HepG2 (cell line): ENCODE data around the gene DEFB129. TPM values are rescaled to one million over a fixed set of nuclear protein-coding genes. Genes with fewer than 3 reads are reported as not detected.

Experiments used
- AGO1 ChIP-seq: fragments of 200-400 bp; formaldehyde crosslinking; IDR thresholded peaks from 2 replicates; pipeline ENCODE4 v1.6.1; 2017; ENCODE audit warnings: mild to moderate bottlenecking, low read depth, low read length, moderate library complexity; ENCODE audit not compliant: poor library complexity, severe bottlenecking
- ATRX ChIP-seq: sonication (generic); formaldehyde crosslinking; IDR thresholded peaks from 2 replicates; pipeline ENCODE4 v1.4.0; 2020; ENCODE audit warnings: missing genetic modification reagents, borderline replicate concordance
- RFX1 ChIP-seq: fragments of 450-650 bp; IDR thresholded peaks from 2 replicates; pipeline ENCODE4 v1.6.1; 2017
- RFX3 ChIP-seq: IDR thresholded peaks from 2 replicates; pipeline ENCODE4 v1.6.1; 2016; ENCODE audit warnings: missing biosample characterization, missing genetic modification reagents
- SALL1 ChIP-seq: sonication (generic); formaldehyde crosslinking; IDR thresholded peaks from 2 replicates; pipeline ENCODE4 v1.8.0; 2022; ENCODE audit warnings: mild to moderate bottlenecking, missing genetic modification reagents
- TOE1 ChIP-seq: sonication (generic); formaldehyde crosslinking; IDR thresholded peaks from 2 replicates; pipeline ENCODE4 v1.4.0; 2020; ENCODE audit warnings: mild to moderate bottlenecking, missing genetic modification reagents
- ZC3H13 ChIP-seq: sonication (generic); formaldehyde crosslinking; IDR thresholded peaks from 2 replicates; pipeline ENCODE4 v1.8.1; 2023; ENCODE audit warnings: mild to moderate bottlenecking, missing genetic modification reagents, moderate library complexity
- ZNF446 ChIP-seq: sonication (generic); formaldehyde crosslinking; IDR thresholded peaks from 2 replicates; pipeline ENCODE4 v1.5.0; 2020; ENCODE audit warnings: mild to moderate bottlenecking, missing genetic modification reagents
- ZNF605 ChIP-seq: sonication (generic); formaldehyde crosslinking; IDR thresholded peaks from 2 replicates; pipeline ENCODE4 v1.8.0; 2022; ENCODE audit warnings: mild to moderate bottlenecking, missing genetic modification reagents
- ZNF839 ChIP-seq: sonication (generic); formaldehyde crosslinking; IDR thresholded peaks from 2 replicates; pipeline ENCODE4 v1.4.0; 2020; ENCODE audit warnings: missing genetic modification reagents, mild to moderate bottlenecking, borderline replicate concordance
- ZNF878 ChIP-seq: sonication (generic); formaldehyde crosslinking; IDR thresholded peaks from 2 replicates; pipeline ENCODE4 v1.8.1; 2023; ENCODE audit warnings: mild to moderate bottlenecking, missing genetic modification reagents, moderate library complexity
- polyA plus RNA-seq, 8 experiments: library from polyadenylated mRNA; depleted of rRNA in 3 of 8; stranded (reverse) in 7 of 8; unstranded in 1 of 8; fragments of >200 nt; fragmentation: Illumina TruSeq in 4 of 8; extraction: Trizol in 4 of 8; gene quantifications; 2 replicates each; pipeline versions ENCODE4 v1.2.1 to v1.2.3, GENCODE V29; 2011 to 2016; ENCODE audit warnings: low read depth in 4 of 8, missing spikeins in 1 of 8, mixed read lengths in 1 of 8; ENCODE audit not compliant: insufficient read depth in 1 of 8
- total RNA-seq, 5 experiments: library from RNA; depleted of rRNA; stranded (reverse); fragments of >200 nt; fragmentation: Illumina TruSeq; extraction: Trizol; gene quantifications; 2 replicates each; pipeline ENCODE4 v1.2.3, GENCODE V29; 2016; ENCODE audit warnings: low read depth in 1 of 5
- TF ChIP-seq, protein P1 (sequence below): sonication (generic); formaldehyde crosslinking; IDR thresholded peaks from 2 replicates; pipeline ENCODE4 v1.9.0; 2022; ENCODE audit warnings: low read depth, missing genetic modification reagents
- TF ChIP-seq, protein P2 (sequence below): IDR thresholded peaks from 2 replicates; pipeline ENCODE4 v1.6.1; 2016; ENCODE audit warnings: low read depth
- TF ChIP-seq, protein P3 (sequence below): sonication (generic); formaldehyde crosslinking; IDR thresholded peaks from 2 replicates; pipeline ENCODE4 v1.5.0; 2020; ENCODE audit warnings: missing genetic modification reagents
- TF ChIP-seq, protein P4 (sequence below): sonication (generic); formaldehyde crosslinking; IDR thresholded peaks from 2 replicates; pipeline ENCODE4 v1.4.0; 2020; ENCODE audit warnings: missing genetic modification reagents
- TF ChIP-seq, protein P5 (sequence below): sonication (generic); formaldehyde crosslinking; IDR thresholded peaks from 2 replicates; pipeline ENCODE4 v1.8.0; 2022; ENCODE audit warnings: mild to moderate bottlenecking, missing genetic modification reagents, moderate library complexity
- TF ChIP-seq, protein P6 (sequence below): sonication (generic); formaldehyde crosslinking; IDR thresholded peaks from 2 replicates; pipeline ENCODE4 v1.8.1; 2023; ENCODE audit warnings: missing genetic modification reagents, mild to moderate bottlenecking, borderline replicate concordance

The DEFB129 gene
- total and polyA plus RNA-seq, 2 of the 13 experiments (the other 11 are each of a cell fraction or from before 2014, with no cell fraction given): not detected

DNA sequence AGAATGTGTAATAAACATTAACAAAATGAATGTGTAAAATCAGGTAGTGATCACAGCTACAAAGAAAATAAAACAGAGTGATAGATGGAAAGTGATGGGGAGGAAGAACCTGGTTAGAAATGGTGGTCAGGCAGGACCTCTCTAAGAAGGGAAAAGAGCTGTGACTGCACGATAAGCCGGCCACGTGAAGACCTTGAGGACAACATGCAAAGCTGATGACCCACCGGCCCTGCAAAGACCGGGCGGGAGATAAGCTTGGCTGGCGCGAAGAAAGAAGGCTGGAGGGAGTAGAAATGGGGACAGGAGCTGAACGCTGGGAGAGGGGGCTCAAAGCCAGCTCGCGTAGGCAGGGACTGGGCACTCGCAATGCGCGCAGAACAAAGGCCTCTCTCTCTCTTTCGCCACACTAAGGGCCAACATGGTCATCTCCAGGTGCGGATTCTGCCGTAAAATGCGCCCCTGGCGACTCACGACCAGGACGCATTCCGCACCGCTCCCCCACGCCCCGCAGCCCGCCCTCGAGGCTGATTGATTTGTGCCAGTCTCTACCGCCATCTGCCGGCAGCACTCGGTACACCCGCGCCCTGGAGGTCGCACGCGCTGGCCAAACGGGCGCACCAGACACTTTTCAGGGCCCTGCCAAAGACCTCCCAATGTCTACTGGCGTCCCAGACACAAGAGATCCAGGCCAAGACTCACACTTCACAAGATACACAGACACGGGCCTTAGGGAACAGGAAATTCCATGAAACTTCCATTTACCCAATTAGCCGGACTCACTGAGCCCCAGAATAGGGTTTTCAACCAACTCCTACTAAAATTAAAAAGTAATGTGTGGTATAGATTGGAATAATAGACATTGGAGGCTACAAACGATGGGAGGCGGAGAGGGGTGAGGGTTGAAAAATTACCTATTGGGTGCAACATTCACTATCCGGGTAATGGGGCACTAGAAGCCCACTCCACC, 39.8 kb downstream of the DEFB129 start (continued):
- TF ChIP-seq, protein P1, sequence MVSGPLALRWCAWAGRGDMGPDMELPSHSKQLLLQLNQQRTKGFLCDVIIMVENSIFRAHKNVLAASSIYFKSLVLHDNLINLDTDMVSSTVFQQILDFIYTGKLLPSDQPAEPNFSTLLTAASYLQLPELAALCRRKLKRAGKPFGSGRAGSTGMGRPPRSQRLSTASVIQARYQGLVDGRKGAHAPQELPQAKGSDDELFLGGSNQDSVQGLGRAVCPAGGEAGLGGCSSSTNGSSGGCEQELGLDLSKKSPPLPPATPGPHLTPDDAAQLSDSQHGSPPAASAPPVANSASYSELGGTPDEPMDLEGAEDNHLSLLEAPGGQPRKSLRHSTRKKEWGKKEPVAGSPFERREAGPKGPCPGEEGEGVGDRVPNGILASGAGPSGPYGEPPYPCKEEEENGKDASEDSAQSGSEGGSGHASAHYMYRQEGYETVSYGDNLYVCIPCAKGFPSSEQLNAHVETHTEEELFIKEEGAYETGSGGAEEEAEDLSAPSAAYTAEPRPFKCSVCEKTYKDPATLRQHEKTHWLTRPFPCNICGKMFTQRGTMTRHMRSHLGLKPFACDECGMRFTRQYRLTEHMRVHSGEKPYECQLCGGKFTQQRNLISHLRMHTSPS (CRISPR knock-in tag): peak; percentile 89
- peak; percentile 97 for TF ChIP-seq ZNF446 (CRISPR knock-in tag)
- TF ChIP-seq, protein P2, sequence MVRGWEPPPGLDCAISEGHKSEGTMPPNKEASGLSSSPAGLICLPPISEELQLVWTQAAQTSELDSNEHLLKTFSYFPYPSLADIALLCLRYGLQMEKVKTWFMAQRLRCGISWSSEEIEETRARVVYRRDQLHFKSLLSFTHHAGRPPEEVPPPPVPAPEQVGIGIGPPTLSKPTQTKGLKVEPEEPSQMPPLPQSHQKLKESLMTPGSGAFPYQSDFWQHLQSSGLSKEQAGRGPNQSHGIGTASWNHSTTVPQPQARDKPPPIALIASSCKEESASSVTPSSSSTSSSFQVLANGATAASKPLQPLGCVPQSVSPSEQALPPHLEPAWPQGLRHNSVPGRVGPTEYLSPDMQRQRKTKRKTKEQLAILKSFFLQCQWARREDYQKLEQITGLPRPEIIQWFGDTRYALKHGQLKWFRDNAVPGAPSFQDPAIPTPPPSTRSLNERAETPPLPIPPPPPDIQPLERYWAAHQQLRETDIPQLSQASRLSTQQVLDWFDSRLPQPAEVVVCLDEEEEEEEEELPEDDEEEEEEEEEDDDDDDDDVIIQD (CRISPR knock-in tag): peak; percentile 73; the same call in 1 of the 2 replicates
- TF ChIP-seq, protein P3, sequence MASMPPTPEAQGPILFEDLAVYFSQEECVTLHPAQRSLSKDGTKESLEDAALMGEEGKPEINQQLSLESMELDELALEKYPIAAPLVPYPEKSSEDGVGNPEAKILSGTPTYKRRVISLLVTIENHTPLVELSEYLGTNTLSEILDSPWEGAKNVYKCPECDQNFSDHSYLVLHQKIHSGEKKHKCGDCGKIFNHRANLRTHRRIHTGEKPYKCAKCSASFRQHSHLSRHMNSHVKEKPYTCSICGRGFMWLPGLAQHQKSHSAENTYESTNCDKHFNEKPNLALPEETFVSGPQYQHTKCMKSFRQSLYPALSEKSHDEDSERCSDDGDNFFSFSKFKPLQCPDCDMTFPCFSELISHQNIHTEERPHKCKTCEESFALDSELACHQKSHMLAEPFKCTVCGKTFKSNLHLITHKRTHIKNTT (CRISPR knock-in tag): no peak
- TF ChIP-seq, protein P4, sequence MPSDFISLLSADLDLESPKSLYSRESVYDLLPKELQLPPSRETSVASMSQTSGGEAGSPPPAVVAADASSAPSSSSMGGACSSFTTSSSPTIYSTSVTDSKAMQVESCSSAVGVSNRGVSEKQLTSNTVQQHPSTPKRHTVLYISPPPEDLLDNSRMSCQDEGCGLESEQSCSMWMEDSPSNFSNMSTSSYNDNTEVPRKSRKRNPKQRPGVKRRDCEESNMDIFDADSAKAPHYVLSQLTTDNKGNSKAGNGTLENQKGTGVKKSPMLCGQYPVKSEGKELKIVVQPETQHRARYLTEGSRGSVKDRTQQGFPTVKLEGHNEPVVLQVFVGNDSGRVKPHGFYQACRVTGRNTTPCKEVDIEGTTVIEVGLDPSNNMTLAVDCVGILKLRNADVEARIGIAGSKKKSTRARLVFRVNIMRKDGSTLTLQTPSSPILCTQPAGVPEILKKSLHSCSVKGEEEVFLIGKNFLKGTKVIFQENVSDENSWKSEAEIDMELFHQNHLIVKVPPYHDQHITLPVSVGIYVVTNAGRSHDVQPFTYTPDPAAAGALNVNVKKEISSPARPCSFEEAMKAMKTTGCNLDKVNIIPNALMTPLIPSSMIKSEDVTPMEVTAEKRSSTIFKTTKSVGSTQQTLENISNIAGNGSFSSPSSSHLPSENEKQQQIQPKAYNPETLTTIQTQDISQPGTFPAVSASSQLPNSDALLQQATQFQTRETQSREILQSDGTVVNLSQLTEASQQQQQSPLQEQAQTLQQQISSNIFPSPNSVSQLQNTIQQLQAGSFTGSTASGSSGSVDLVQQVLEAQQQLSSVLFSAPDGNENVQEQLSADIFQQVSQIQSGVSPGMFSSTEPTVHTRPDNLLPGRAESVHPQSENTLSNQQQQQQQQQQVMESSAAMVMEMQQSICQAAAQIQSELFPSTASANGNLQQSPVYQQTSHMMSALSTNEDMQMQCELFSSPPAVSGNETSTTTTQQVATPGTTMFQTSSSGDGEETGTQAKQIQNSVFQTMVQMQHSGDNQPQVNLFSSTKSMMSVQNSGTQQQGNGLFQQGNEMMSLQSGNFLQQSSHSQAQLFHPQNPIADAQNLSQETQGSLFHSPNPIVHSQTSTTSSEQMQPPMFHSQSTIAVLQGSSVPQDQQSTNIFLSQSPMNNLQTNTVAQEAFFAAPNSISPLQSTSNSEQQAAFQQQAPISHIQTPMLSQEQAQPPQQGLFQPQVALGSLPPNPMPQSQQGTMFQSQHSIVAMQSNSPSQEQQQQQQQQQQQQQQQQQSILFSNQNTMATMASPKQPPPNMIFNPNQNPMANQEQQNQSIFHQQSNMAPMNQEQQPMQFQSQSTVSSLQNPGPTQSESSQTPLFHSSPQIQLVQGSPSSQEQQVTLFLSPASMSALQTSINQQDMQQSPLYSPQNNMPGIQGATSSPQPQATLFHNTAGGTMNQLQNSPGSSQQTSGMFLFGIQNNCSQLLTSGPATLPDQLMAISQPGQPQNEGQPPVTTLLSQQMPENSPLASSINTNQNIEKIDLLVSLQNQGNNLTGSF (CRISPR knock-in tag): peak; percentile 78
- TF ChIP-seq SALL1 (CRISPR knock-in tag): peak; percentile 94
- no peak for TF ChIP-seq RFX1
- TF ChIP-seq ZC3H13 (CRISPR knock-in tag): peak; percentile 94
- TF ChIP-seq, protein P5, sequence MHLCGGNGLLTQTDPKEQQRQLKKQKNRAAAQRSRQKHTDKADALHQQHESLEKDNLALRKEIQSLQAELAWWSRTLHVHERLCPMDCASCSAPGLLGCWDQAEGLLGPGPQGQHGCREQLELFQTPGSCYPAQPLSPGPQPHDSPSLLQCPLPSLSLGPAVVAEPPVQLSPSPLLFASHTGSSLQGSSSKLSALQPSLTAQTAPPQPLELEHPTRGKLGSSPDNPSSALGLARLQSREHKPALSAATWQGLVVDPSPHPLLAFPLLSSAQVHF: peak; percentile 75; the same call in 1 of the 2 replicates
- TF ChIP-seq ZNF605: peak; percentile 95; the same call in 1 of the 2 replicates
- peak; percentile 89 for TF ChIP-seq AGO1
- TF ChIP-seq ATRX (CRISPR knock-in tag): no peak
- peak; percentile 96 for TF ChIP-seq ZNF839 (CRISPR knock-in tag)
- TF ChIP-seq, protein P6, sequence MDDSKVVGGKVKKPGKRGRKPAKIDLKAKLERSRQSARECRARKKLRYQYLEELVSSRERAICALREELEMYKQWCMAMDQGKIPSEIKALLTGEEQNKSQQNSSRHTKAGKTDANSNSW (CRISPR knock-in tag): peak; percentile 75; the same call in 1 of the 2 replicates
- peak; percentile 76; the same call in 1 of the 2 replicates for TF ChIP-seq ZNF878 (CRISPR knock-in tag)
- TF ChIP-seq RFX3 (CRISPR knock-in tag): peak; percentile 46; the same call in 1 of the 2 replicates
- no peak; the same call in 1 of the 2 replicates for TF ChIP-seq TOE1 (CRISPR knock-in tag)
